Activated effector memory CD4-positive, alpha-beta T cell treated with anti-CD3 and anti-CD28 coated beads, Interleukin-2, amount 50 U/mL, for 16 hours (primary cell): Measurements from ENCODE around the gene PPM1N.
A peak's percentile ranks its signal among the peaks of the same experiment; 100 is the strongest.

Experiments
- DNase-seq: peaks from one replicate; pipeline ENCODE4 v3.0.0-alpha.2; 2020

The PPM1N gene

GRCh38 chr19:45471111-45471930, 26.9 kb upstream of the PPM1N start:
- no peak for DNase-seq

DNA sequence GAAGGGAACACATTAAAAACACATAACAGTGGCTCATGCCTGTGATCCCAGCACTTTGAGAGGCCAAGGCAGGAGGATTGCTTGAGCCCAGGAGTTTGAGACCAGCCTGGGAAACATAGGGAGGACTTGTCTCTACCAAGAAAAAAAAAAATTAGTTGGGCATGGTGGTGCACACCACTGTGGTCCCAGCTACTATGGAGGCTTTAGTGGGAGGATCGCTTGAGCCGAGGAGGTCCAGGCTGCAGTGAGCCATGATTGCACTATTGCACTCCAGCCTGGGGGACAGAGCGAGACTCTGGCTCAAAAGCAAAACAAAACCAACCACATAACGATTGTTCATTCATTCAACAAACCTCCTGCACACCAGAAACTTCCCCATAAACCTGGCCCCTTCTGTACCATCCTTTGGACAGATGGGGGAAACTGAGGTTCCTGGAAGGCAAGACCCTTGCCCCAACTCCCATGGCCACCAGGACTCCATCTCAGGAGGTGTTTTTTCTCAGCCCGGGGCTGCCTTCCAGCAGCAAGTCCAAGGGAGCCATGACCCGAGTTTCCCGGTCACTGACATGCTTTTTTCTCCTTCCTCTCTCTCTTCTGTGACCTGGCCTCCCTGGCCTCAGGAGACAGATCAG, 26.2 kb upstream of the PPM1N start:
- peak; percentile 72 for DNase-seq

DNA sequence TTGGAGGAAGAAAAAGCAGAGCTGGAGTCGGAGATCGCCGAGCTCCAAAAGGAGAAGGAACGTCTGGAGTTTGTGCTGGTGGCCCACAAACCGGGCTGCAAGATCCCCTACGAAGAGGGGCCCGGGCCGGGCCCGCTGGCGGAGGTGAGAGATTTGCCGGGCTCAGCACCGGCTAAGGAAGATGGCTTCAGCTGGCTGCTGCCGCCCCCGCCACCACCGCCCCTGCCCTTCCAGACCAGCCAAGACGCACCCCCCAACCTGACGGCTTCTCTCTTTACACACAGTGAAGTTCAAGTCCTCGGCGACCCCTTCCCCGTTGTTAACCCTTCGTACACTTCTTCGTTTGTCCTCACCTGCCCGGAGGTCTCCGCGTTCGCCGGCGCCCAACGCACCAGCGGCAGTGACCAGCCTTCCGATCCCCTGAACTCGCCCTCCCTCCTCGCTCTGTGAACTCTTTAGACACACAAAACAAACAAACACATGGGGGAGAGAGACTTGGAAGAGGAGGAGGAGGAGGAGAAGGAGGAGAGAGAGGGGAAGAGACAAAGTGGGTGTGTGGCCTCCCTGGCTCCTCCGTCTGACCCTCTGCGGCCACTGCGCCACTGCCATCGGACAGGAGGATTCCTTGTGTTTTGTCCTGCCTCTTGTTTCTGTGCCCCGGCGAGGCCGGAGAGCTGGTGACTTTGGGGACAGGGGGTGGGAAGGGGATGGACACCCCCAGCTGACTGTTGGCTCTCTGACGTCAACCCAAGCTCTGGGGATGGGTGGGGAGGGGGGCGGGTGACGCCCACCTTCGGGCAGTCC, 25.5 kb upstream of the PPM1N start:
- peak; percentile 80 for DNase-seq

DNA sequence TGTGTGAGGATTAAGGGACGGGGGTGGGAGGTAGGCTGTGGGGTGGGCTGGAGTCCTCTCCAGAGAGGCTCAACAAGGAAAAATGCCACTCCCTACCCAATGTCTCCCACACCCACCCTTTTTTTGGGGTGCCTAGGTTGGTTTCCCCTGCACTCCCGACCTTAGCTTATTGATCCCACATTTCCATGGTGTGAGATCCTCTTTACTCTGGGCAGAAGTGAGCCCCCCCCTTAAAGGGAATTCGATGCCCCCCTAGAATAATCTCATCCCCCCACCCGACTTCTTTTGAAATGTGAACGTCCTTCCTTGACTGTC, 24.9 kb upstream of the PPM1N start:
- no peak for DNase-seq

- peak; percentile 82 for DNase-seq
Observed at GRCh38 chr19:45473682-45474605, 24.3 kb upstream of the PPM1N start.

GRCh38 chr19:45474606-45475521, 23.4 kb upstream of the PPM1N start:
- peak; percentile 81 for DNase-seq

- DNase-seq = no peak
Observed at GRCh38 chr19:45475537-45476291, 22.5 kb upstream of the PPM1N start.

DNA sequence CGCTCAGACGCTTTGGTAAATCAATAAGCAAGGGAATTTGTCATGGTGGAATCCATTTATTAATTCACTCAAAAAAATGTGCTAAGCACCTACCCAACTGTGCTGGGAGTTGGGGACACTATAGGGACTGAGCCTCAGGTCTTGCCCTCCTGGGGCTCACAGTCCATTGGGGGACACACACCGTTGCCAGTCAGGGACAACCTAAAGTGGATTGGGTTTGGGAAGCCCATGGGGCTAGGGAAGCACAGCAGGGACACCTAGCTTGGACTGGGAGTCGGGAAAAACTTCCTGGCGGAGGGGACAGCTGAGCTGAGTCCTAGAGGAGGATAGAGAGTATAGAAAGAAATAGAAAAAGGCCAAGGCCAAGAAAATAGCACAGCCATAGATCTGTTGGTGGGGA, 21.9 kb upstream of the PPM1N start:
- DNase-seq = no peak

DNA sequence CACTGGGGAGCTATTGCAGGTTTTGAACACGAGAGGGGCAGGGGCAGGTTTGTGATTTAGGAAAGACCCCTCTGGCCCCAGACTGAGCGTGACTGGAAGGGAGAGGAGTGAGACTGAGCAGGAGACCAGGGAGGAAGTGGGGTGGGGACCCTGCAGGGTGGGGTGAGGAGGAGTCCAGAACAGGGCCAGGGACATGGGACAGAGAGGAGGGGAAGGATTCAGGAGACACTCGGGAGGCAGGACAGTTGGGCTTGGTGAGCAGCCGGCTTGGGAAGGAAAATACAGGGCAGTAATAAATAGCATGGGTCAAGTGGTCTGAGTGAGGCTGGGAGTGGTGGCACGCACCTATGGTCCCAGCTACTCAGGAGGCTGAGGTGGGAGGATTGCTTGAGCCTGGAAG, 21.1 kb upstream of the PPM1N start:
- no peak for DNase-seq

GRCh38 chr19:45477713-45478453, 20.4 kb upstream of the PPM1N start:
- peak; percentile 80 for DNase-seq

DNA sequence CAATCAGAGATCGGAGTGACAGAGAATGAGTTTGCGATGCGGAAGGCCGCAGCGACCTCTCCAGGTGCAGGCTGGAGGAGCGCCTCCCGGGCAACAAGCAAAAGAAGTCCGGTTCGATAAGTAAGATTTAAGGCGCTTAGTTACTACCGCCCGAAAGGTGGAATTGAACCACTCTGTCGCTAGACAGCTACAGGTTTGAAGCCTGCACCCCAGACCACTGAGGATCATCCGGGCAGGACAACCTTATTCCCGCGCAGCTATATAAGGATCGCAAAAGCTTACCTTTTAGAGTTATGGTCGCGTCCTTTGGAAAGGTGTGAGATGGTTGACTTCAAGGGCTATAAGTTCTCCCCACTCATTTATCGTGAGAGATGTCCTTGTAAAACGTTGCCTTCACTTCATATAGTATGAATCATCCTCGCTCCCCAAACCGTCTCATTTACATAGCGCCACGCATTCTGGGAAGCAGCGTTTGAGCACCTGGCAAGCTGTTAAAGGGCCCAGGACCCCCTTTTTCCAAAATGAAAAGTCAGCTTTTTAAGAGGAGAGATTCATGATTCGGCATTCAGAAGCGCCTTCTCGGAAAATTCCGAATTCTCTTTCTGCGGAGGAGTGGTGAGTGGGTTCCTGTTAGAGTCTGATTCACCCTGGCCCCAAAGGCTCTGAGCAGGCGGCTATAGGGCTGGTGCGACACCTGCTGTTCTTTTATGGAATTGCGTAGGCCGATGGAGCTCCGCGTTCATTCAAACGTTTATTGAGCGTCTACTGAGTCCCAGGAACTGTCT, 19.6 kb upstream of the PPM1N start:
- peak; percentile 96 for DNase-seq

GRCh38 chr19:45483033-45483432, 15.2 kb upstream of the PPM1N start:
- DNase-seq = no peak

GRCh38 chr19:45484273-45484945, 13.8 kb upstream of the PPM1N start:
- no peak for DNase-seq

- peak; percentile 99 for DNase-seq
Observed at GRCh38 chr19:45485305-45486077, 12.8 kb upstream of the PPM1N start.

GRCh38 chr19:45488708-45489107, 9.5 kb upstream of the PPM1N start:
- DNase-seq = no peak

- no peak for DNase-seq
Observed at GRCh38 chr19:45489216-45489855, 8.9 kb upstream of the PPM1N start.

GRCh38 chr19:45492137-45492626, 6.1 kb upstream of the PPM1N start:
- no peak for DNase-seq
